GM19023 (cell line): Measurements from ENCODE around the gene RNFT2.

Experiments
- ATAC-seq: cut with Tn5 transposase; IDR thresholded peaks from one replicate; pipeline ENCODE4 v1.9.1; 2021; ENCODE audit warnings: mild to moderate bottlenecking, moderate library complexity; ENCODE audit not compliant: unreplicated experiment

Gene RNFT2

GRCh38 chr12:116876151-116876869, 138.2 kb downstream of the RNFT2 start:
- no peak for ATAC-seq

DNA sequence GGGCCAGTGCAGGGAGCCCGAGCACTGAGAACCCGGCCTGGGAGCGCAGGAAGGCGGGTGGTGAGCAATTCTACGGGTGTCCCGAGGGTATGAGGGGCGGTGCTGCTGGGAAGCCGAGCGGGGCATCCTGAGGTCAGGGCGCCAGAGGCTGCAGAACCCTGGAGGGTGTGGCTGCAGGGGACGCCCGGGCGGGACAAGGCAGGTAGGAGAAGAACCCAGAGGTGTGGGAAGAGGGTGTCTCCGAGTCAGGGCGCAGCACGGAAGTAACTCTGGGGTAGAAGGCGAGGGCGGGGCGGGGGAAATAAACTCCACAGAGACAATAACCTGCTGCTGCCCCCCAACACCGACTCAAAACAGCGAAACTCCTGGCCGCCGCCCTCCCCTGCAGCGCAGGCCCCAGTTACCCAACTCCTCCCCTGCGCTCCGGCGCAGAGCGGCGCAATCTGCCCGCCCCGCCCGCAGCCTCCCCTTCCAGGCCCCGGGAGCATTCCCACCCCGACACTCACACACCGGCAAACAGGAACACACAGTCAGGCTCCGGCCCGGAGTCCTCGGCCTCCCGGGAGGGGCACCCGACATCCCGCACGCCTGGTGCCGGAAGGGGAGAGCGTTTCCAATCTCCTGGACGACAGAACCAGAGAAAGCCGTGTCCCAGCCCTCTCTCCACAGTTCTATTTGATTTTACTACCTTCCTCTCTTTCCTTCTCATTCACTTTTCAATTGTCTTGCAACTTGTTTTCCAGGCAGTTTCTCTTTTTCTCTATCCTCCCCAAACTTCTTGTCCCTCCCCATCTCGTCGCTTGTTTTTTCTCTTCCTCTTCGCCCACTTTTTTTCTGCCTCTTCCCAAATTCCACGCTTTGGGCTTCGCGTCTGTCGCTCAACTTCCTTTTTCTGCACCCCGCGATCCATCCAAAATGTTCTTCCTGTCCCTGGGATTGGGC, 140.7 kb downstream of the RNFT2 start:
- no peak for ATAC-seq

DNA sequence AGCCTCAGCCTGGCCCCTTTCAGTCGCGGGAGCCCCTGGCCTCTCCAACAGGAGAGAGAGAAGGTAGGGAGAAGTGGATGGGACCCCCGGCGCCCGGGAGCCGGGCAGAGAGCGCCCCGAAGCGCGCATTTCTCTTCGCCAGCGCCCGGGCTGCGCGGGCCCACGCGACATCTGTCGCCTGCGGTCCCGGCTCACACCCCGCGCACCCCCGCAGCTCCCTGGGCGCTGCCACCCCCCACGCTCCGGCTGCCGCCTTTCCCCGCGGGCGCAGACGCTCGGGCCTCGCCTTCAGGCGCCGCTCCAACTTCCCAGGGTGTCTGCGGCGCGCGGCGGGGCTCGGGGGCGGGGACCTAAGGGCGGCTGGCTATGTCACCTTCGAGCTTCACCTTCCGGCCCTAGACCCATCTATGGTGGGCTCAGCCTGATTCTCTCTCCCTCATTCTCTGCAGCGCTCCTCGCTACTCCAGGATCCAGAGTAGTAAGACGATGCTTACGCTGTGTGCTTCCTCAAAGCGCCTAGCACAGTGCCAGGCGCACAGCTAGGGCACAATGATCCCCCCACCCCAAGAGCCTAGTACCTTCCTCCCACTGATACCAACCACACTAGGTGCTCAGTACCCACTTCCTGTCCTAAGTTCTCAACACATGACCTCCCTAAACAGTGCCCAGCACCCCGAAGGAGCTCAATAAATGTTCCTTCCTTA, 141.5 kb downstream of the RNFT2 start:
- ATAC-seq = no peak

- no peak for ATAC-seq
Observed at GRCh38 chr12:116880213-116880816, 142.2 kb downstream of the RNFT2 start.

GRCh38 chr12:116880817-116881324, 142.8 kb downstream of the RNFT2 start:
- no peak for ATAC-seq

GRCh38 chr12:116881325-116881876, 143.3 kb downstream of the RNFT2 start, which contains the start of gene HRK:
Gene HRK (minus strand): TSS chr12:116881441. CDS start chr12:116881307, 134 bp downstream.
- ATAC-seq = no peak

DNA sequence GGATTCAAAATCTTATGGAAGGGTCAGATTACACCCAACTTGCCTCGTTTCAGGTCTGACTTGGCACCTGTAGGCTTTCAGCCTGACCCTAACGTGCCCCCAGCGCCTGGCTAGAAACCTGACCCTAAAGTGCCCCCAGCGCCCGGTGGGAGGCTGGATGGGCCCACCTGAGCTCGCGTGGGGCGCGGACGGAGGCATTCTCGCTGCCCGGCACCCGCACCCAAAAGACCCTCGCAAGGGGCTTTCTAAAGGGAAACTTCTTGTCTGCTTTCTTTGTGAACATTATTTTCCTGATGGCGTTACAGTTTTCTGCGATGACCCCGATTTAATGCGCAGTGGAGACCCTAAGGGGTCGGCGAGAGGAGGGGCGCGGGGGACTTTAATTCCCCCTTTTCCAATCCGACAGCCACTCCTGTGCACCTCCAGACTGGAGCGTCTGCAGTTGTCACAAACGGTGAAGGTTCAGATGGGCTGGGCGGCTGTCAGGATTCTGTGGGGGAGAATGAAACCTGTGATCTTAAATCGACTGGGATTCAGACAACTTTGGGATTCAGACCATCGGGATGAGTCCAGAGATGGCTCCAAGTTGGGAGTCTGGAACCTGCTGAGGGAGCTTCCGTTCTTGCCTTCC, 143.9 kb downstream of the RNFT2 start:
- no peak for ATAC-seq

GRCh38 chr12:116882742-116883141, 144.6 kb downstream of the RNFT2 start:
- no peak for ATAC-seq

DNA sequence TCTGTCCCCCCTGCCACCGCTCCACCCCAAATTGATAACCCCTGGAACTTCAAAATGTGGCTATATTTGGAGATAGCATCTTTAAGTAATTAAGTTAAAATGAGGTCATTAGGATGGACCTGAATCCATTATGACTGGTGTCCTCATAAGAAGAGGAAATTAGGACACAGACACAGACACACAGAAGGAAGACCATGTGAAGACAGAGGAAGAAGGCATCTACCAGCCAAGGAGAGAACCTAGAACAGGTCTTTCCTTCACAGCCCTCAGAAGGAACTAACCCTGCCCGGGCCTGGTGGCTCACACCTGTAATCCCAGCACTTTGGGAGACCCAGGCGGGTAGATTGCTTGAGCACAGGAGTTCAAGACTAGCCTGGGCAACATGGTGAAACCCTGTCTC, 146.8 kb downstream of the RNFT2 start:
- no peak for ATAC-seq

GRCh38 chr12:116885491-116885890, 147.4 kb downstream of the RNFT2 start:
- ATAC-seq = no peak

DNA sequence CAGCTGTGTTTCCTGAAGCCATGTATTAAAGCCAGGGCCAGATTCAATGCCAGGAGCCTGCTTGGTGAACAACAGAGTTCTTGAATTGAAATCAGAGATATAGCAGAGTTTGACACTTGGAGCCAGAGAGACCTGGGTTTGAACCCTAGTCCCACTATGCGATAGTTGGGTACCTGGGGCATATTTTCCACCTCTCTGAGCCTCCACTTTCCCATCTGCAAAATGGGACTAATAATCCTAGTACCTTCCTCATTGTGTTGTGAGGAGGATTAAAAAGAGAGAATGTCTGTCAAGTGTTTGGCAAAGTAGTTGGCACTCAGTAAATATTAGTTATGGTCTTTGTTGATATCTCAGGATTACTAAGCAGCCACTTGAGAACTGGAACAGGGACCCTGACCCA, 149.1 kb downstream of the RNFT2 start:
- no peak for ATAC-seq

- ATAC-seq = no peak
Observed at GRCh38 chr12:116887897-116888296, 149.8 kb downstream of the RNFT2 start.

DNA sequence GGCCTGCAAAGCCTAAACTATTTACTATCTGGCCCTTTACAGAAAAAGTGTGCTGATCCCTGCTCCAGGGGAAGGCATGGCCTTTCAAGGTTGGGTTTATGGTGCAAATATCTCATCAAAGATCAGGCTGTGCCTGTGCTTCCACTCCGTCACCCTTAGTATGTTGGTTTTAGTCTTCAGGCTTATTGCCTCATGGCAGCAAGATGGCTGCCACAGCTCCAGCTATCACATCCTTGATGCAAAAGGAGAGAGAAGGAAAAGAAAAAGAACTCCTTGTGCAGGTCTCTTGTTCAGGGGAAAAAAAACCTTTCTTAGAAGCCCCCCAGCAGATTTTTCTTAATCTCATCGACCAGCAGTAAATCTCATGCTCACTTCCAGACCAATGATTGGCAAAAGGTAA, 152.2 kb downstream of the RNFT2 start:
- no peak for ATAC-seq

- ATAC-seq = no peak
Observed at GRCh38 chr12:116891019-116891418, 152.9 kb downstream of the RNFT2 start.

GRCh38 chr12:116892349-116893140, 154.4 kb downstream of the RNFT2 start:
- ATAC-seq = no peak

- no peak for ATAC-seq
Observed at GRCh38 chr12:116894913-116895312, 156.8 kb downstream of the RNFT2 start.

DNA sequence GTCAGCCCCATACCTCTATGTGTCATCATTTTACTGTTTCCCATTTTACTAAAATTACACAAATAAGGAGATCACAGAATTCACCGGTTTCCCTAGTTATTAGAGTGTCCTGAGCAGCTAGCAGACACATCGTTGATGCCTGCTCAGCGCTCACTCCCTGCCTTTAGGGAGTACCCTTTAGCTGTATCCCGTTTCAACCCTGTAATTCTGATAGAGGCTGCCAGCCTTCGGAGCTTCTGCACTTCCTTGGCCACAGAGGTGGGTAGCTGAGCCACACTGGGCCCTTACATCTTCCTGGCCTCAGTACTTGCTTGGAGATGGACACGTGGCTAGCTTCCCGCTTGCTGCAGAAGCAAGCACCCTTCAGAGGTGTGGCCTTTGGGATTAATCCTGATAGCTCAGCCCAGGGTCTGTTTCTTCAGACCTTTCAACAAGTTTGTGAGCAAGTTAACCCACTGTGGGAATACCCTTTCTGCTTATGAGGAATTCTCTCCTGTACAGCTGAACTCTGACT, 158.4 kb downstream of the RNFT2 start:
- ATAC-seq = no peak

DNA sequence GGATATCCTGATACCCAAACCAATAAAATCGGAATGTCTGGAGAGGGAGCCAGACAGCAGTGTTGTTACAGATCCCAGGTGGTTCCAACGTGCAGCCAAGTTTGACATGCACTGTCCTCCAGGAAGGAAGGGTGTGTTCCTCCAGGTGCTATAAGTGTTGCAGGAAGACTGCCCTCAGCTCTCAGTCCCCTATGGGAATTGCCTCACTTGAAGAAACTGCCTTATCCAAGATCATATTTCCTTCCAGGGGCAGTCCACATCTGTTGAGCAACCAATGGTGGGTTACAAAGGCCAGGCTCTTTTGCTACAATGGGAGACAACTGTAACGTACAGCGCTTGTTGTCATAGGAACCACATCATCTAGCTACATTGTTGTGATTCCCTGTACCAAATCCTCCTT, 159.4 kb downstream of the RNFT2 start:
- no peak for ATAC-seq

DNA sequence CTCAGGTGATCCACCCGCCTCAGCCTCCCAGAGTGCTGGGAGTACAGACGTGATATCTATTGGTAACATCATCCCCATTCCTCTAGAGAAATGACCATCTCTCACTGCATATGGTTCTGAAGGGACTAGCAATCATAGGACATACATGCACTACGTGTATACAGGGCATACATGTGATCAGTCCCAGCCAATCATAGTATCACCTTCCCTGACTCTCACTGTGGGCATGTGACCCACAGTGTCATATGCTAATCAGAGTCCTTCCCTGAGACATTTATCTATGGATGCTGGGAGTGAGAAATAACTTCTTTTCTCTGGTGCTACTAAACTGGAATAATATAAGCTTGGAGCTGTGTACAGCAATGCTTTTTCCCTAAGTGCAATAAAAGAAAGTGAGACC, 160.6 kb downstream of the RNFT2 start:
- ATAC-seq = no peak
